Esophagus muscularis mucosa (tissue), 4 donors: ENCODE measurements around the gene CEP57. TPM values are rescaled to one million over a fixed set of nuclear protein-coding genes. Genes with fewer than 3 reads are reported as not detected.

Source experiments
- DNase-seq: peaks from one replicate; pipeline ENCODE4 v3.0.0-alpha.2; 2017; ENCODE audit errors: extremely low spot score
- H3K27ac ChIP-seq, 4 donors: fragments of 200-600 bp; sonication (generic); replicated peaks in 1 of 4; 1 replicate in 3 of 4; 2 replicates in 1 of 4; pipeline ENCODE4 v1.5.1; 2016 to 2019; ENCODE audit warnings: mild to moderate bottlenecking in 1 of 4
- H3K27me3 ChIP-seq, 4 donors: fragments of 200-600 bp; sonication (generic); one replicate each; pipeline versions ENCODE4 v1.5.1 to v1.6.0; 2016 to 2019
- H3K36me3 ChIP-seq, 4 donors: fragments of 200-600 bp; sonication (generic); one replicate each; pipeline ENCODE4 v1.5.1; 2016 to 2019
- H3K4me1 ChIP-seq, 4 donors: fragments of 200-600 bp; sonication (generic); one replicate each; pipeline ENCODE4 v1.5.1; 2016 to 2019
- H3K4me3 ChIP-seq, 4 donors: fragments of 200-600 bp; sonication (generic); 1 replicate in 2 of 4; 2 replicates in 2 of 4; pipeline ENCODE4 v1.5.1; 2016 to 2019; ENCODE audit warnings: mild to moderate bottlenecking in 4 of 4, moderate library complexity in 1 of 4
- H3K9me3 ChIP-seq, 4 donors: fragments of 200-600 bp; sonication (generic); 1 replicate in 3 of 4; 2 replicates in 1 of 4; pipeline ENCODE4 v1.5.1; 2016 to 2019
- EP300 ChIP-seq: sonication (generic); formaldehyde crosslinking; IDR thresholded peaks from one replicate; pipeline ENCODE4 v1.6.1; 2017; ENCODE audit warnings: antibody characterized with exemption
- POLR2A ChIP-seq: fragments of 450-650 bp; IDR thresholded peaks from one replicate; pipeline ENCODE4 v1.6.1; 2017; ENCODE audit warnings: antibody characterized with exemption, moderate library complexity, mild to moderate bottlenecking, low read depth
- POLR2AphosphoS5 ChIP-seq, 2 donors: sonication (generic); formaldehyde crosslinking; IDR thresholded peaks; one replicate each; pipeline ENCODE4 v1.6.1; 2017; ENCODE audit warnings: antibody characterized with exemption in 2 of 2
- WGBS: methylation state at CpG from one replicate; pipeline ENCODE4 v1.1.5; 2018; 5-methylcytosine and 5-hydroxymethylcytosine counted together
- intact Hi-C: fragments of 100-400 bp; cut with DNase I; formaldehyde crosslinking; loops from one replicate; pipeline ENCODE4 v1.15.1; 2023
- total RNA-seq, 4 donors: library from RNA; depleted of rRNA; stranded (reverse); fragments of >200 nt; gene quantifications; one replicate each; pipeline versions ENCODE4 v1.1.0 to v1.2.1, GENCODE V29; 2016
- TF ChIP-seq, protein P1 (sequence below), 3 experiments: fragments of 200-600 bp in 2 of 3; fragments of 450-650 bp in 1 of 3; sonication (generic) in 2 of 3; IDR thresholded peaks; one replicate each; pipeline ENCODE4 v1.5.1; 2017 to 2019; ENCODE audit warnings: antibody characterized with exemption in 3 of 3, mild to moderate bottlenecking in 2 of 3, moderate library complexity in 1 of 3

Gene CEP57
- 10 to 100 TPM; 22.9 to 46.9 (median 23.9) TPM for total RNA-seq

DNA sequence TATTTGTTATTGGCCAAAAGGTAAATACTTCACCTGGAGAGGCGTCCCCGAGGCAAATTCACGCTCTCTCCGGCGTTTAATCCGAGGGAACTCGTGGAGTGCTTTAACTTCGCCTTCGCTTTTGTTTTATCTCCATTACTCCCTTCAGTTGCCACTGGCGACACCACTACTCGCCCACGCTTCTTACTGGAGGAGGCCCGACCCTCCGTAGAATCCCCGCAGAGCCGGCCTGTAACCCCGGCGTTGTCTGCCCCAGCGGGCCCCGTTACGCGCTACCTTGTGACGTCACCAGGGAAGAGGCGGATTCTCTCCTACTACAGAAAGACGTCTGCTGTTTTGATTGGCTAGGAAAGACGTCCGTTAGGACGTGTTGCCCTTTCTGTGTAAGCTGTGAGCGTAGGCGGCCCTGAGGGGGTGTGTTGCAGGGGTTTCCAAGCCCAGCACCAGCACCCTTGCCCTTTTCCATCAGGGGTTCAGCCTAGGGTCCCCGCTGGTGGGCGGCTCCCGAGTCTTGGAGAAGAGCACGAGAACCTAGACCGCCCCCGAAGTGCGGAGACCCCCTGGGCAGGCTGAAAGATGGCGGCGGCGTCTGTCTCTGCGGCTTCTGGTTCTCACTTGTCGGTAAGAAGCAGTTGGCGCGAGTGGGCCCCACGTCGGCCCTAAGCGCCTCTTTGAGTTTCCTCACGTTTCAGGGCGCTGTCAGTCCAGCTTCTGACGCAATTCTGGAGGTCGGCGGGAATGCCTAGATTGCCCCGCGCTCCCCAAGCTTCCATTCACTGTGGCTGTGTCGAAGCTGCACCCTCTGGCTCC is at the start of gene CEP57:
Gene CEP57 (plus strand): TSS at position 376 of the 810 bp plus-strand sequence. CDS start 201 bp downstream, at position 577.
- Histone ChIP-seq H3K4me1 (peaks cover 23 to 31% (median 29%) of the 10 kb centered on the region in 4 donors), H3K4me3 (peak within 1 kb of the TSS; percentile 84 to 94 (median 88)), H3K9me3 (no peaks in the 10 kb centered on the region), H3K27me3 (no peaks in the 10 kb centered on the region), H3K36me3 (peaks cover 15 to 24% (median 19%) of the 10 kb centered on the region in 4 donors), H3K27ac (peak within 1 kb of the TSS; percentile 97 to 99 (median 98))
- DNase-seq, result peak; percentile 99
- 0% methylated on average over 19 of the region's 55 CpGs for WGBS
- intact Hi-C loops, result loop anchor here (10.0 kb wide), 1 partner anchor 816 kb away; the partner anchor contains the start of genes CWC15 and KDM4D
- TF ChIP-seq, protein P1, sequence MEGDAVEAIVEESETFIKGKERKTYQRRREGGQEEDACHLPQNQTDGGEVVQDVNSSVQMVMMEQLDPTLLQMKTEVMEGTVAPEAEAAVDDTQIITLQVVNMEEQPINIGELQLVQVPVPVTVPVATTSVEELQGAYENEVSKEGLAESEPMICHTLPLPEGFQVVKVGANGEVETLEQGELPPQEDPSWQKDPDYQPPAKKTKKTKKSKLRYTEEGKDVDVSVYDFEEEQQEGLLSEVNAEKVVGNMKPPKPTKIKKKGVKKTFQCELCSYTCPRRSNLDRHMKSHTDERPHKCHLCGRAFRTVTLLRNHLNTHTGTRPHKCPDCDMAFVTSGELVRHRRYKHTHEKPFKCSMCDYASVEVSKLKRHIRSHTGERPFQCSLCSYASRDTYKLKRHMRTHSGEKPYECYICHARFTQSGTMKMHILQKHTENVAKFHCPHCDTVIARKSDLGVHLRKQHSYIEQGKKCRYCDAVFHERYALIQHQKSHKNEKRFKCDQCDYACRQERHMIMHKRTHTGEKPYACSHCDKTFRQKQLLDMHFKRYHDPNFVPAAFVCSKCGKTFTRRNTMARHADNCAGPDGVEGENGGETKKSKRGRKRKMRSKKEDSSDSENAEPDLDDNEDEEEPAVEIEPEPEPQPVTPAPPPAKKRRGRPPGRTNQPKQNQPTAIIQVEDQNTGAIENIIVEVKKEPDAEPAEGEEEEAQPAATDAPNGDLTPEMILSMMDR (IDR thresholded peaks at IDR 0.05), result no peak
- TF ChIP-seq EP300 (no peak), POLR2A (peak; percentile 27), POLR2AphosphoS5 (IDR thresholded peaks at IDR 0.05) (peak; percentile 88 to 91)

DNA sequence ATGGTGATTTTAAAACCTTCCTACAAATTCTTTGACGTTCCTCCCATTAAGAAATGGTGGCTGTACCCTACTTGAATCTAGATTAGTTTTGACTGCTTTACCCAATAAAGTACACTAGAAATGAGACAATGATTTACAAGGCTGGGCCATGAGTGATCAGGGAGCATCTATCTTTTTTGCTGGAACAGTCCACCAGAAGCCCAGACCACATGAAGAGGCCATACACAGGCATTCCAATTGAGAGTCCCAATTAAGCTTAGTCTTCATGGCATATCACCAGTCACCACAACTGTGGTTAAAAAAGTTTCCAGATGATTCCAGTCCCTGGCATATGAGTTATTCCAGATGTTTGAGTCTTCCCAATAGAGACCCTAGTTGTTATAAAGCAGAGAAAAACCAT is 40.2 kb upstream of the CEP57 start:
- no peak for TF ChIP-seq POLR2AphosphoS5 (IDR thresholded peaks at IDR 0.05)
- TF ChIP-seq, protein P1 (IDR thresholded peaks at IDR 0.05), result no peak
- H3K9me3 ChIP-seq, result no peaks in the 10 kb centered on the region
- no peak for DNase-seq
- H3K27ac ChIP-seq, result no peak overlapping the region
- H3K36me3 ChIP-seq, result no peaks in the 10 kb centered on the region
- intact Hi-C loops, result no loop called here
- H3K27me3 ChIP-seq, result no peaks in the 10 kb centered on the region
- no peaks in the 10 kb centered on the region for H3K4me1 ChIP-seq
- 90% methylated on average over 1 of the region's 1 CpG for WGBS
- H3K4me3 ChIP-seq, result no peak overlapping the region

DNA sequence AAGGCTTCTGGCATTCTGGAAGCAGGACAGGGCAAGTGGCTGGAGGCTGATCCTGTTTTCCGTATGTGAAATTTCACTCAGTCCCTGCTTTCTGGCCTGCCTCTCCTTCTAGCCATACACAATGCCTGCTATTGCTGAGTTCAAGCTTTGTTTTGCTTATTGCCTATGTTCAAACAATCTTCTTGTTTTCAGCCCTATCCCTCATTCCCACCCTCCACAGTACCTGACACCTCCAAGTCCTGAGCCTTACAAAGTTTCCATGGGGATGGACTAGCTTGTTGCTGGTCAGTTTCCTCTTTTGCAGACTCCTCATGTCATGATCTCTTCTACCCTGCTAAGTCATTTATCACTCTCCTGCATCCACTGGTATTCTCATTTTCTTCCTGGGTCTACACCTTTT is 38.8 kb upstream of the CEP57 start:
- DNase-seq, result no peak
- Histone ChIP-seq H3K4me3 (no peak overlapping the region), H3K36me3 (no peaks in the 10 kb centered on the region), H3K4me1 (no peaks in the 10 kb centered on the region), H3K27me3 (no peaks in the 10 kb centered on the region), H3K27ac (no peak overlapping the region), H3K9me3 (no peaks in the 10 kb centered on the region)
- intact Hi-C loops, result no loop called here
- no peak for TF ChIP-seq EP300
- TF ChIP-seq POLR2AphosphoS5 (IDR thresholded peaks at IDR 0.05), result no peak
- TF ChIP-seq, protein P1 (IDR thresholded peaks at IDR 0.05), result no peak
- no peak for TF ChIP-seq POLR2A
- 91% methylated on average over 1 of the region's 1 CpG for WGBS

DNA sequence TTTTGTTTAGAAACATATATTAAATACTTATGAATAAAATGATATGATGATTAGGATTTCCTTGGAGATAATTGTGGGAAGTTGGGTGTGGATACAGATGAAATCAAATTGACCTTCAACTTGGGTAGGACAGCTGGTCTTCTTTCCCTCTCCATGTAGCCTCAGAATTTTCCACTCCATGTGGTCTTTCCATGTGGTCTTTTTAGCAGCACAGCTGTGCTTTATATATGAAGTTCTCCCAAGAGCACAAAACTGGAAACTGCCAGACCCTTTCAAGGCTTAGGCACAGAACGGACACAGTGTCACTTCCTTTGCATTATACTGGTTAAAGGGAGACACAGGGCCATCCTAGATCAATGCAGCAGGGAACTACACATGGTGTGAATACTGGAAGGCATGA is 29.4 kb upstream of the CEP57 start:
- Histone ChIP-seq H3K9me3 (no peaks in the 10 kb centered on the region), H3K36me3 (no peaks in the 10 kb centered on the region), H3K27me3 (no peaks in the 10 kb centered on the region), H3K27ac (no peak overlapping the region), H3K4me1 (no peaks in the 10 kb centered on the region), H3K4me3 (no peak overlapping the region)
- intact Hi-C loops, result loop anchor here (5.0 to 10.0 kb wide), 4 partner anchors 54 to 786 kb away; partner anchors contain the start of genes CWC15, KDM4D and SESN3
- DNase-seq, result no peak
- TF ChIP-seq, protein P1 (IDR thresholded peaks at IDR 0.05), result no peak
- TF ChIP-seq EP300 (no peak), POLR2AphosphoS5 (IDR thresholded peaks at IDR 0.05) (no peak), POLR2A (no peak)
- WGBS, result 70% methylated on average over 1 of the region's 1 CpG
